ENCODE measurements around the gene PDCD1.
"Not testable (repeated sequence)": the region's sequence is repeated elsewhere in the genome, so short reads cannot be mapped to it uniquely, and the experiment has no call there.

GRCh38 chr2:241907831-241908230 lies 49.1 kb upstream of the PDCD1 start:
- not testable (repeated sequence) for TF ChIP-seq EZH2phosphoT487 (IDR thresholded peaks at IDR 0.05; ENCODE audit: insufficient read depth, low read depth); EZH2 (IDR thresholded peaks at IDR 0.05; ENCODE audit: insufficient read depth, poor library complexity, severe bottlenecking)
